ENCODE results near the gene ZMYND8.

DNA sequence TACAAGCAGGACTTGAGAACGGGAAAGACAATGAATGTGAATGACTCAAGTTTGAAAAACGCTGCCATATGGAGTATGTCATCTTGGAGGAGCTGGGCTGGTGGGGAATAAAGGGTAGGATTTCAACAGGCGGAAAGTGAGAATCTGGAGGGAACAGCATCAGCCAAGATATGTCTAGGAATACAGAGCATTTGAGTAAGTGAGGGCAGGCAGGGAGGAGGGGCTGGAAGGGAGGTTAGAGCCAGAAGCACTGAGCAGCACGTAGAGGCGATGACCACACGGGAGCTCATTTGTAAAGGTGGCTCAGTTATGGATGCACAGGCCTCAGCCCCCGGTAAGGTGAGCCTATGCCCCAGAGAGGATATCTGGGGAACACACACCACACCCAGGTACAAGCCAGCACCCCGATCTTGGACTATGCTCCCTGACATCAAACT is 115.1 kb downstream of the ZMYND8 start:
- TF ChIP-seq, protein P1, sequence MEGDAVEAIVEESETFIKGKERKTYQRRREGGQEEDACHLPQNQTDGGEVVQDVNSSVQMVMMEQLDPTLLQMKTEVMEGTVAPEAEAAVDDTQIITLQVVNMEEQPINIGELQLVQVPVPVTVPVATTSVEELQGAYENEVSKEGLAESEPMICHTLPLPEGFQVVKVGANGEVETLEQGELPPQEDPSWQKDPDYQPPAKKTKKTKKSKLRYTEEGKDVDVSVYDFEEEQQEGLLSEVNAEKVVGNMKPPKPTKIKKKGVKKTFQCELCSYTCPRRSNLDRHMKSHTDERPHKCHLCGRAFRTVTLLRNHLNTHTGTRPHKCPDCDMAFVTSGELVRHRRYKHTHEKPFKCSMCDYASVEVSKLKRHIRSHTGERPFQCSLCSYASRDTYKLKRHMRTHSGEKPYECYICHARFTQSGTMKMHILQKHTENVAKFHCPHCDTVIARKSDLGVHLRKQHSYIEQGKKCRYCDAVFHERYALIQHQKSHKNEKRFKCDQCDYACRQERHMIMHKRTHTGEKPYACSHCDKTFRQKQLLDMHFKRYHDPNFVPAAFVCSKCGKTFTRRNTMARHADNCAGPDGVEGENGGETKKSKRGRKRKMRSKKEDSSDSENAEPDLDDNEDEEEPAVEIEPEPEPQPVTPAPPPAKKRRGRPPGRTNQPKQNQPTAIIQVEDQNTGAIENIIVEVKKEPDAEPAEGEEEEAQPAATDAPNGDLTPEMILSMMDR (conservative IDR thresholded peaks at IDR 0.05; ENCODE audit: low read depth, low read length), result no peak
- TF ChIP-seq, protein P2, sequence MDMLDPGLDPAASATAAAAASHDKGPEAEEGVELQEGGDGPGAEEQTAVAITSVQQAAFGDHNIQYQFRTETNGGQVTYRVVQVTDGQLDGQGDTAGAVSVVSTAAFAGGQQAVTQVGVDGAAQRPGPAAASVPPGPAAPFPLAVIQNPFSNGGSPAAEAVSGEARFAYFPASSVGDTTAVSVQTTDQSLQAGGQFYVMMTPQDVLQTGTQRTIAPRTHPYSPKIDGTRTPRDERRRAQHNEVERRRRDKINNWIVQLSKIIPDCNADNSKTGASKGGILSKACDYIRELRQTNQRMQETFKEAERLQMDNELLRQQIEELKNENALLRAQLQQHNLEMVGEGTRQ (IDR thresholded peaks at IDR 0.05; ENCODE audit: low read depth, low read length), result no peak
- no peak for TF ChIP-seq POLR2A (IDR thresholded peaks at IDR 0.05; ENCODE audit: low read depth, low read length)
- TF ChIP-seq MXI1 (IDR thresholded peaks at IDR 0.05; ENCODE audit: borderline replicate concordance, low read depth, low read length), result no peak
- peak; percentile 56; the same call in 1 of the 2 replicates for TF ChIP-seq CEBPB (IDR thresholded peaks at IDR 0.05; ENCODE audit: low read depth, low read length)
- peak; percentile 28; the same call in 1 of the 2 replicates for TF ChIP-seq MAFK (IDR thresholded peaks at IDR 0.05; ENCODE audit: low read depth, low read length)
- peak; percentile 79 for TF ChIP-seq RCOR1 (IDR thresholded peaks at IDR 0.05; ENCODE audit: insufficient replicate concordance, low read length)
- peak; percentile 25; the same call in 1 of the 2 replicates for TF ChIP-seq RFX5 (IDR thresholded peaks at IDR 0.05; ENCODE audit: low read depth, low read length)

All from IMR-90 (cell line).